Activated effector memory CD4-positive, alpha-beta T cell treated with Interleukin-2 at 50 U/mL for 16 hours (primary cell): Measurements from ENCODE around the gene HNF1B.

Source experiments
- DNase-seq: peaks from one replicate; pipeline ENCODE4 v3.0.0-alpha.2; 2020

HNF1B gene

GRCh38 chr17:37664214-37664613, 80.6 kb downstream of the HNF1B start:
- DNase-seq, result no peak

- DNase-seq, result no peak
Measured at GRCh38 chr17:37662353-37662752, 82.5 kb downstream of the HNF1B start.

GRCh38 chr17:37661400-37662014, 83.4 kb downstream of the HNF1B start:
- no peak for DNase-seq

GRCh38 chr17:37659925-37660324, 84.9 kb downstream of the HNF1B start:
- DNase-seq, result no peak

GRCh38 chr17:37657202-37657601, 87.7 kb downstream of the HNF1B start:
- DNase-seq, result no peak

- no peak for DNase-seq
Measured at GRCh38 chr17:37651849-37652248, 93.0 kb downstream of the HNF1B start.

- no peak for DNase-seq
Measured at GRCh38 chr17:37650419-37651003, 94.3 kb downstream of the HNF1B start.

GRCh38 chr17:37648555-37648954, 96.3 kb downstream of the HNF1B start:
- no peak for DNase-seq

- no peak for DNase-seq
Measured at GRCh38 chr17:37647856-37648255, 97.0 kb downstream of the HNF1B start.

GRCh38 chr17:37643869-37644268, 101.0 kb downstream of the HNF1B start:
- no peak for DNase-seq

- peak; percentile 80 for DNase-seq
Measured at GRCh38 chr17:37643118-37643766, 101.6 kb downstream of the HNF1B start, which contains the start of gene DDX52. TSS of gene DDX52 (minus strand) at chr17:37643446. CDS start at chr17:37643420, 26 bp downstream.

- DNase-seq, result no peak
Measured at GRCh38 chr17:37642681-37643080, 102.2 kb downstream of the HNF1B start.

- DNase-seq, result no peak
Measured at GRCh38 chr17:37640015-37640414, 104.8 kb downstream of the HNF1B start.

- no peak for DNase-seq
Measured at GRCh38 chr17:37637956-37638355, 106.9 kb downstream of the HNF1B start.
